Measurements from ENCODE around the gene SVIL.
"Not testable (repeated sequence)": the region's sequence is repeated elsewhere in the genome, so short reads cannot be mapped to it uniquely, and the experiment has no call there.

SVIL gene

GRCh38 chr10:29482591-29483431, 152.0 kb downstream of the SVIL start:
- in situ Hi-C loops (cut with MboI; ENCODE audit: low pct_unique_long_range_greater_than_20kb, low sequenced_read_pairs), result no loop called here

GRCh38 chr10:29481906-29482440, 152.8 kb downstream of the SVIL start:
- in situ Hi-C loops (cut with MboI; ENCODE audit: low pct_unique_long_range_greater_than_20kb, low sequenced_read_pairs), result no loop called here
- no peak for DNase-seq

More at GRCh38 chr10:29482591-29483431, 152.0 kb downstream of the SVIL start:
- peak; percentile 32 for DNase-seq

DNA sequence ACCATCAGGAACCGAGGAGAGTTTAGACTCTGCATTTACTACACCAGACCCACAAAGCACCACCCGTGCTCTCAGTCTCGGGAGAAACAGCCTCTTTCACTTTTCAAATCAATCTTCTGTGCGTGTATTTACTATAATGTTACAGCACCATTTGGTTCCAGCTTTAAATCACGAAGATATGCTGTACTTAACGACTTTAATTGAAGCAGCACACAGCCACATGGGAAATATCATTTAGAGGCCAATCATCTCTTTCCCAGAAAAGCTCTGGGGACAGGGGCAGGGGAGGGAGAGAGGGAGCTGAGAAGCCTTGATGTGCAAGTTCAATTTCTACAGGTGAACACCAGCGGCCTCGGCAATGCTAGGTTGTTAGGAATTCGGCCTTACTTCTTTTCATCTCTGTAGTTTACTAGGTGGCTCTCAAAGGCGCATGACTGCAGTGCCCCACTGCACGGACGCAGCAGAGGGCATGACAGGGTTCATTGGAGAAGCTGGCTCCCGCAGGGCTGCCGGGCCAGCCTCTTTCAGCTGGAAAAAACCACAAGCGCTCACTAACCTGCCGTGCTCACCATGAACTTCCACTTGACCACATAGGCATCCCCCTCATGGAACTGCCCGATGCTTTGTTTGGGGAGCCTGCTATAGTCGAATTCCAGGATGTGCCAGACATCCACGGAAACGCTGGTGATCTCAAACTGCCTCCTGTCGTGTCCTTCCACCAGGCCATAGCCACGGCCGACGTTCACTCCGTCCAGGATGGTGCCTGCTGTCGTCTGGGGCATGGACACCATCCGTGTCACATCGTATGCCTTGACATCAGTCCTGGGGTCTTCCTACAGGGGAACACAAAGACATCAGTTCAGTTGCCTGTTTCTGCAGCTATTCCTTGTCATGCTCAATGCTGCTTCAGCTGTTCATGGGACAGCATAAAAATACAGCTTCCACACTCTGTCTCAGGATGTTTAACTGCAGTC, 154.5 kb downstream of the SVIL start:
- in situ Hi-C loops (cut with MboI; ENCODE audit: low pct_unique_long_range_greater_than_20kb, low sequenced_read_pairs), result no loop called here
- DNase-seq, result no peak

DNA sequence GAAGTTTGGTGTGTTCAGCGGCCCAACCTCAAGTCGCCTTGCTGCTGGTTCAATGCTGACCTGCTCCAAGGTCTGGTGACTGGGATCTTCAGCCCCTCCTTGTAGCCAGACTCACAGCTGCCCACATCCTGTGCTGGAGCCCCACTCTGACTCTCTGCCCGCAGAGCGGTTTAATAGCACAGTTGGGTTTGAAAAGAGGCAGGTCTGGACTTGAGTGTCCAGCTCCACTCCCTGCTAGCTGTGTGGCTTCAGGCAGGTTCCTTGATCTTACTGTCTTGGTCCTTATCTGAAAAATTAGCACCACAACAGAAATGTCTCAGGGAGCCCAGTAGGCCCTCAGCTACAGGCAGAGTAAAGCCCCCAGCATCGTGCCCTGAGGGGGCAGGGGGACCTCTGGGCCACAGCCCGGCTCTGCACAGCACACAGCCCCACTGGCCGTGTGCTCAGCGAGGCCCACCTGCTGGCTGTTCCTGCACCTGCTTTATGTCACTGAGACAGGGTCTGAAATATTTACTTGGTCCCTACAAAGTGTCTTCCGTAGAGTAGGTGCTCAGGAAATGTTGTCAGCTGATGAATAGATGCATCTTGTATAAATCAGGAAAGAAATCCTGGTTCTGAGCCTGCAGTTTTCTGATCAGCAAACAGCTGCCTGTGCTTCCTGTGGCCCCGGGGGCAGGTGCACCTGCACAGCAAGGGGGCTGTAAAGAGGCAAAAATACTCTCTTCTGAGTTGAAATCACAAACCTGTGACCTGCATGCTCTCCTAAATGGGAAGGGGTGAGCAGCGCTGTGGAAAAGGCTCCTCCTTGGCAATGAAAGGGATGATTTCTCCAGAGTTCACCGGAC, 155.5 kb downstream of the SVIL start:
- in situ Hi-C loops (cut with MboI; ENCODE audit: low pct_unique_long_range_greater_than_20kb, low sequenced_read_pairs), result no loop called here
- DNase-seq, result no peak

DNA sequence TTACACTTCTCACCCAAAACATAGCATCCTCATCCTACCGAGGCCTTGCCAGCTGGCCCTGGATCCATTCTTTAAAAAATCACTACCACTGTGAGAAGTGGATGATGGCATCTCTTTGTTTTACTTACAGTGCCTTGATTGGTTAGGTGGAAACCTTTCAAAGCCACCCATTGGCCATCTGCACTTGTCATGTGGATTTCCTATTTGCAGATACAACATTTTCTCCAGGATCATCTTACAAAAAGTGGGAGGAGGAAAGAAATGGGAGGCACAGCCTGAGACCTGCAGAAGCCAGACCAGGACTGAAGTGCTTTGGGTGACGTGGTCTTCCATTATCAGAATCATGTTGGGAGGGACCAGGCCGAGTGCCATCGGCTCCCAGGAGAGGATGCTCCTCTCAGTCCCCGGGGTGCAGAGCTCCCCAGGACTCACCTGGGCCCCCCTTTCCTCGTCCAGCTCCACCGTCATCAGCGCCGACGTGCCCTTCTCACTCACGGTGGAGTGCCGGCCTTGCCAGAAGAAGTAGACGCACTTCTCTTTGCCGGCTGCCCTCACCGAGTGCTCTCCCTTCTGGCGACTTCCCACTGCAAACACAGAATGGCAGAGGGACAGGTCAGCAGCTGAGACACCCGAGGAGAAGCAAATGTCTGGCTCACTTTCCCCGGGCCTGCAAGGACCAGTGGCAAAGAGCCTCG, 161.2 kb downstream of the SVIL start:
- DNase-seq, result no peak
- in situ Hi-C loops (cut with MboI; ENCODE audit: low pct_unique_long_range_greater_than_20kb, low sequenced_read_pairs), result no loop called here

- in situ Hi-C loops (cut with MboI; ENCODE audit: low pct_unique_long_range_greater_than_20kb, low sequenced_read_pairs), result no loop called here
These were observed 161.7 kb downstream of the SVIL start for GRCh38 chr10:29473087-29473356.

GRCh38 chr10:29472301-29473086, 162.3 kb downstream of the SVIL start:
- in situ Hi-C loops (cut with MboI; ENCODE audit: low pct_unique_long_range_greater_than_20kb, low sequenced_read_pairs), result no loop called here
- DNase-seq, result no peak

More at GRCh38 chr10:29473087-29473356, 161.7 kb downstream of the SVIL start:
- no peak for DNase-seq

GRCh38 chr10:29471544-29471859, 163.3 kb downstream of the SVIL start:
- no peak for DNase-seq
- in situ Hi-C loops (cut with MboI; ENCODE audit: low pct_unique_long_range_greater_than_20kb, low sequenced_read_pairs), result no loop called here

GRCh38 chr10:29470843-29471543, 163.8 kb downstream of the SVIL start:
- no peak for DNase-seq
- in situ Hi-C loops (cut with MboI; ENCODE audit: low pct_unique_long_range_greater_than_20kb, low sequenced_read_pairs), result no loop called here

DNA sequence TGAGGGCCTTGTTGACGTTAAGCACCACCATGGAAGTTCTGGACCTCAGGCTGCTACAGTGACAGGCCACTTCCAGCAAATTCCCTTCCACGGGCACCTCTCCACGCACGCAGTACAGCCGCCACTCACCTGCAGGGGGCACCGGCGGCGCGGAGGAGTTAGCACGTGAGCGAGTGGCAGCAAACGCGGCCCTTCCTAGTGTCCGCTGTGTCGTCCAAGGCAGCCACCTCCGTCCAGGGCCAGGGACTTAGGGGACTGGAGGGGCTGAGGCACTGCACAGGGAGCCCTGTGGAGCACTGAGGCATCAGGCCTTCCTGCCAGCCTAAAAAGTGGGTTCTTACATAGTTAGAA, 164.4 kb downstream of the SVIL start:
- in situ Hi-C loops (cut with MboI; ENCODE audit: low pct_unique_long_range_greater_than_20kb, low sequenced_read_pairs), result no loop called here
- DNase-seq, result no peak

GRCh38 chr10:29469481-29470354, 165.1 kb downstream of the SVIL start:
- DNase-seq, result no peak
- in situ Hi-C loops (cut with MboI; ENCODE audit: low pct_unique_long_range_greater_than_20kb, low sequenced_read_pairs), result no loop called here

- DNase-seq, result no peak
- in situ Hi-C loops (cut with MboI; ENCODE audit: low pct_unique_long_range_greater_than_20kb, low sequenced_read_pairs), result no loop called here
These were observed 169.4 kb downstream of the SVIL start for GRCh38 chr10:29465384-29465783.

GRCh38 chr10:29464671-29465171, 170.1 kb downstream of the SVIL start:
- in situ Hi-C loops (cut with MboI; ENCODE audit: low pct_unique_long_range_greater_than_20kb, low sequenced_read_pairs); DNase-seq: not testable (repeated sequence)

DNA sequence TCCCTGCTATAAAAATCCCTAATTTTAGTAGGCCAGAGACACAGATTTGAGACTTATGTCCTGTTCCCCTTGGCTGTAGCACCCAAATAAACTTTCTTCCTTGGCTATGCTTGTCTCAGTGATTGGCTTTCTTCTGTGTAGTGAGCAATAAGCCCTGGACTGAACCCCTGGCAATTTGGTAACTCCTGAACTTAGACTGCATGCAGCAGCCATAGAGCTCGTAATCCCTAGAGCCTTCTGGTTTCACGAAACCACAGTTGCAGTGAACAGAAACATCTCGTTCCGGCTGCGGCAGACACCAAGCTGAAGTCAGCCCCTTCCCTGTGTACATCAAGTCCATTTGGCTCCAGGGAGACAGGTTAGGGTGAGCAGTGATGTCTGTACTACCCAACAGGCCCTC, 173.7 kb downstream of the SVIL start:
- in situ Hi-C loops (cut with MboI; ENCODE audit: low pct_unique_long_range_greater_than_20kb, low sequenced_read_pairs), result no loop called here
- no peak for DNase-seq

DNA sequence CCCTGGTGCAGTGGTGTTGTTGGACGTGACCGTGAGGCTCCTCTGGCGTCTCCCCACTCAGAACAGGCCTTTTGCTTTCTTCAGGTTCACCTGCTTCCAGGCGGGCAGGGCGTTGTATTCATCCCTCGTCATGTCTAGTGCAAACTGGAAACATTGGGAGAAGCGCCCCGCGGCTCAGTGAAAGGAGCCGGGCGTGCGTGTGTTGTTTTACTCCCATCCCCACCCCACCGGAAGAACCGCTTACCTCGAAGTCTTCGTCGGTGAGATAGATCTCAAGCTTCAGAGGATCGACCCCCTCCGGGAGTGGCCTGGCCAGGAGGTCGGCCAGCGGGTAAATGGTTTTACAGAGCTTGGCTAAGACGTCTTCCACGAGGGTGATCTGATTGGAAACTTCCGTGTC, 176.6 kb downstream of the SVIL start:
- in situ Hi-C loops (cut with MboI; ENCODE audit: low pct_unique_long_range_greater_than_20kb, low sequenced_read_pairs); DNase-seq: not testable (repeated sequence)

GRCh38 chr10:29455095-29455494, 179.7 kb downstream of the SVIL start:
- no peak for DNase-seq
- in situ Hi-C loops (cut with MboI; ENCODE audit: low pct_unique_long_range_greater_than_20kb, low sequenced_read_pairs), result no loop called here
